ENCODE measurements around the gene SELENOO.

The SELENOO gene

DNA sequence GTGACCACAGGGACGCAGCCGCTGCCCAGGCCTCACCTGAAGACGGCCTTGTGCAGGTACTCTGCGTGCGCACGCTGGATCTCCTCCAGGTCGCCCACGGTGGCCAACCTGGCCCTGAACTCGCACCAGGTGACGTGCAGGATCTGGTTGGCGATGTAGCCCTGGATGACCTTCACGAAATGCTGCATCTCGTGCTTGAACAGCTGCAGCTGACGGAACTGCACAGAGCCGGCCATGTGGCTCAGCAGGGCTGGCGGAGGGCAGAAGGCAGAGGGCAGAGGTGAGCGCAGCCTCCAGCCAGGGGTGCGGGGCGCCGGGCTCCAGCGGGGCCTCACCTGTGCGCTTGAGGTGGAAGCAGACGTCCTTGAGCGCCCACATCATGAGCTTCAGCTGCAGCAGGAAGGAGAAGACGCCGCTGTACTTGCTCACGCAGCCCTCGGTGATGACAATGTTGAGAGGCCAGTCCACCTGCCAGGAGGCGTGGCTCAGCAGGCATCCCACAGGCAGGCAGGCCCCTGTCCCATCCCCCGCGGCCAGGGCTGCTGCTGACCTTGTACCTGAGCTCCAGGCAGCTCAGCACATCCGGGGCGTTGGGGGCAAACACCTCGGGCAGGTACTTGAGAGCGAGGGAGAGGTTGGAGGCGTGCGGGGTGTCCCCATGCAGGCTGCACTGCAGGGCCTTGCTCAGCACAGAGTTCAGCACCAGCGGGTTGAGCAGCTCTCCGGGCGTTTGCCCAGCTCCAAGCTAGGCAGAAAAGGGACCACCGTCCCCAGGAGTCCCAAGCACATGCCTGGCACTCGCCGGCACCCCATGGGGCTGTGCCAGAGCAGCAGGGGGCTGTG lies 17.6 kb downstream of the SELENOO start:
- no peak for DNase-seq

DNA sequence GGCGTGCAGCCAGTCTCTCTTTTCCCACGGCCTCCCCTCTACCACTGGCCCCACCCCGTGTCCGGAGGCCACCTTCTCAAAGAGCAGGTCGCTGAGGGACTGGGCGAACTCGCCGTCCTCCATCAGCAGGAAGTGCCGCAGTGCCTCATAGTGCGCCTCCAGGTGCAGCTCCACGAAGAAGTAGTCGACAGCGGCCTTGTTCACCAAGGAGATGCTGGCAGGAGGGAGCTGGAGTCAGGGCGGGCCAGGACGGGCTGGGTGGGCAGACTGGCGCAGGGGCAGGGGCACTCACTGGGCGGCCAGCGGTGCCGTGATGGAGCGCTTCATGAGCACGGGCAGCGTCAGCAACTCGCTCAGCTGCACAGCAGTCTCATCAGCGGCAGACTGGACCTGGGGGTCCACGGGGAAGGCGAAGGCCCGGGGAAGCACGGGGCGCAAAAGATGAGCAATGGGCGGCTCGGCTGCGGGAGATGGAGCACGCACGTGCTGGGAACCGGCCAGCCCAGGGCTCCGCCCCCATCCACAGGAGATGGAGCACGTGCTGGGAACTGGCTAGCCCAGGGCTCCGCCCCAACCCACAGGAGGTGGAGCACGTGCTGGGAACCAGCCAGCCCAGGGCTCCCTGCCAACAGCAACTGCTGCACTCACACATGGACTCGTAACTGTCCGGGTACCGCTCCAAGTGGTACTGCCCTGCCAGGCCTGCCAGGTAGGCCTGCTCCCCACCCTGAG lies 18.4 kb downstream of the SELENOO start:
- DNase-seq: no peak

DNA sequence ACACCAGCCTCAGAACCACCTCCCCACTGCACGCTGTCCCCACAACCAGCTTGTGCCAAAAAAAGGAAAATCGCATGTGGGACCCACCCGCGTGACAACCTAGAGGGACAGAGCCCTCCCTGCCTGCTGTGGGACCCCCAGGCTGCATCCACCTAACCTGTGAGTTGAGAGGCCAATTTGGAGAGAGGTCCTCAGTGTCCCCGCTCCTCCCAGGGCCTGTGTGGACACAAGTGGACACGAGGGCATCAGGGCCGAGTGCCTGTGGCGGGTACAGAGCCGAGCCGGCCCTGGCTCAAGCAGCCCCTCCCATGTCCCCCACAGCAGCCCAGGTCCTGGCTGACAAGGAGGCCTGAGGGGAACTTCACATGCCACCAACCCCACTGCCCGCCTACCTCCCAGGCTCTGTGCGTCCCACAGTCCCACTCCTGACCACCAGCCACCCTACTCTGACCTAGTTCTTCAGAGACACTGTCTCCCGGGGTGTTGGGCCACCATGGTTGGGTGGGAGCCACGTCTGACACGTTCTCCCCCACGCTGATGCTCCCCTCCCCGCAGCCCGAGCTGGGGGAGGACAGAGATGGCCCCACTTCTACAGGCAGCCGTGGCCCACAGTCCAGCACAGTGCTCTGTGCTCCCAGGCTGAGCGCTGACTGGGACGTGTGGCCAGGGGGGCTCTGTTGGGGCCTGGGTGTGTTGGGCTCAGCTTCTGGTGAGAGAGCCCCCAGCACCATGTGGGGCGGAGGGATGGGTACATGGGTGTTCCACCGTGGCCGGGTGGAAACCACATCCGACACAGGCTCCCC lies 19.2 kb downstream of the SELENOO start:
- no peak for DNase-seq

DNA sequence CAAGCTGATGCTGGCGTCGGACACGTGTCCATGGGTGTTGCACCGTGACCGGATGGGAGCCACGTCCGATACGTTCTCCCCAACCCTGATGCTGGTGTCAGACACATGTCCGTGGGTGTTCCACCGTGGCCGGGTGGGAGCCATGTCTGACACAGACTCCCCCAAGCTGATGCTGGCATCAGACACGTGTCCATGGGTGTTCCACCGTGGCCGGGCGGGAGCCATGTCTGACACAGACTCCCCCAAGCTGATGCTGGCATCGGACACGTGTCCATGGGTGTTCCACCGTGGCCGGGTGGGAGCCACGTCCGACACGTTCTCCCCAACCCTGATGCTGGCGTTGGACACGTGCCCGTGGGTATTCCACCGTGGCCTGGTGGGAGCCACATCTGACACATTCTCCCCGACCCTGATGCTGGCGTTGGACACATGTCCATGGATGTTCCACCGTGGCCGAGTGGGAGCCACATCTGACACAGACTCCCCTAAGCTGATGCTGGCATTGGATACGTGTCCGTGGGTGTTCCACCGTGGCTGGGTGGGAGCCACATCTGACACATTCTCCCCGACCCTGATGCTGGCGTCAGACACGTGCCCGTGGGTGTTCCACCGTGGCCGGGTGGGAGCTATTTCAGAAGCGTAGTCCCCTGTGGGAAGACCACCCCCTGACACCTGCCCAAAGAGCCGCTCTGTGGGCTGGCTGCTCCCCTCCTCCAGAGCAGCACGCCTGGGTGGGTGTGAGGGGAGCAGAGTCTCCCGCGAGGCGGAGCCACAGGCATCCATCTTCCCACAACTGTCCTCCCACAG lies 20.0 kb downstream of the SELENOO start:
- DNase-seq: no peak

DNA sequence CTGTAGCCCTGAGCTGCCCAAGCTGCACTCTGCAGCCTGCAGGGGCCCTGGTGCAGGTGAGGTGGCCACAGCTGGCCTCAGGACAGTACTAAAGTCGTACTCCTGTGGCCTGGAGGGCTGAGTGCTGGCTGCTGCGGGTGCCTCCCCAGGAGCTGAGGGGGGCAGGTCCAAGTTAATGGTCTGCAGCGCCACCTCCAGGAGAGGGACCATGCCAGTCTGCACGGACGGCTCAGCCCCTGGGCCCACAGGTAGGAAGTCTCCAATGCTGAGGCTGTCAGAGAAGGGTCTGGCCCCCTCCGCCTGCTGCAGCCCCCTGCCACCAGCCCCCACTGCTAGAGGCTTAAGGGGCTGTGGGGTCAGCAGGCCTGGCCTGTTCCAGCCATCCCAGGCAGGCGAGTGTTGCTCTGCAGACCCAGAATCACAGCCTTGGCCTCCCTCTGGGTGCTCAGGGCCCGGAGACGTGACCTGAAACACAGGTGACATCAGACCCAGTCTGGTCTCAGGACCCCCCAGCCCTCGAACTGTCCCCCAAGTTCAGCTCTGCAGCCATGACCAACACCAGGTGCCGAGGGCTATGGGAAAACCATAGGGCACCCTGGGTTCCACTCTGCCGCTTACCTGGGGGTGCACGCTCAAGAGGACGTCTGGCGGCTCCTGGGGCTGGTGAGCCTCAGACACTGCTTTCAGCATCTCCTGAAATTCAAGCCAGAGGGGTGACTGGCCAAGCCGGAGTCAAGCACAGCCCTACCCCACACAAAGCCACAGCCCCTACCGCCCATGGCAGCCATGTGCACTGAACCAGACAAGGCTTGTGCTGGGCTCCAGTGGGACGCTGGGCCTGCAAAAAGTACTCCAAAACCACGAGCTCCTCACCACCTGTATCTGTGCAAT lies 20.8 kb downstream of the SELENOO start:
- DNase-seq: no peak

DNA sequence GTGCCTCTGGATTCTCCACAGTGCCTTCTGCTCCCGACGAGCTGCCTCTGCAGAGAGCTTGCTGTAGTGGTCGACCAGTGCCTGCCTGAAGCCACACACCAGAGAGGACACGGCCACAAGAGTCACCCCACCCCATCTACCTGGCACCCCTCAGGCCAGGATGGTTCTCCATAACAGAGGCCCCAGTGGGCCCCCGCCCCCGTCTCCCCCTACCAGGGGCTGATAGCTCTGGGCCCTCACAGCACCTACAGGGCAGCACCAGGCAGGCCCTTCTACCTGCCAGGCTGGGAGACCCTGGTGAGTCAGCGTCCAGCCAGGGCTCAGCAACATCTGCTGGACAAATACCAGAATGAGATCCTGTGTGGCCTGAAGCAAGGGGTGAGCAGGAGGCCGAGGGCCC lies 21.7 kb downstream of the SELENOO start:
- no peak for DNase-seq

DNA sequence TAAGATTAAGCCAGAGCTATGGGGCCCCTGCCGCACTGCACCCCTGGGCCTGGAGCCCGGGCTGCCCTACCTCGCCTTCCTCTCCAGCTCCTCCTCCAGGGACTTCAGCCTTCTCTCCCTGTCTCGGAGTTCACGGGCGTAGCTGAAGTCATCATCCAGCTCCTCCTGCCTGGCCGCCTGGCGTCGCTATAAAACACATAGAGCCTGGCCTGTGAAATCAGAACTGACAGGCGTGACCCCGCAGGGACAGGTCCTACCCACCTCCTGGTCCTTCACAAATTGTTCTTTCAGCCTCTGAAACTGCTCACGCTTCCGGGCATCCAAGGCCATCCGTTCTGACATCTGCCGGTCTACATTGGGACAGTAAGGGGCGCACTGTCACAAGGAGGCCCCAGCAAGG lies 23.3 kb downstream of the SELENOO start:
- no peak for DNase-seq

DNA sequence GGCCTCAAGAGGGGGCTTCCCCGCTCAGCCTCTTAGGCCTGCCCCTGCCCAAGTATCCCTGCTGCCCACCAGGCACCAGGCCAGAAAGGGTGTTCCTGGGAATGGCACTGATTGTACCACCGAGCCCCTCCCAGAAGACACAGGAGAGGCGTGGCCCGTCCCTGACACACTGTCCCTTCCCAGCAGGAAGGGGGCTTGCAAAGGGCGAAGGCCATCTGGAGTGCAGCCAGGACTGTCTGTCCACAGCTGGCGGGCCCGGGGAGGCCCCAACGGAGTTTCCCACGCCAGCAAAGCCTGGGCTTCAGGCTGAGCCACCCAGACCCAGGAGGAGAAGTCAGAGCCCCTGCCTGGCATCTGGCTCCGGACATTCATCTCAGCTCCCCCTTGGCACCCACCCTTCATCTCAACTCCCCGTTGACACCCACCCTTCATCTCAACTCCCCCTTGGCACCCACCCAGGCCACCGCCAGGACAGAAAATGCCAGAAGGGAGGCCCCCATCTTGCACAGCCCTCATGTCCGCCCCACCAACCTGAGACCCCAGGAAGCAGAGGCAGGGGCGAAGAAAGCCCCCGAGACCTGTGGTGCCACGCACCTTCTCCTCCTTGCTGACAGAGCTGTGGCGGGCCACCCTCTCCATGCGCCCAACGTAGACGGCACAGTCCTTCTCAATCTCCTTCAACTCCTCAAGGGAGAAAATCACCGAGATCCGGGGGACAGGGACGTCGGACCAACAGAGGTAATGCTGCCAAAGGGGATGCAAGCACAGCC lies 24.6 kb downstream of the SELENOO start:
- DNase-seq: no peak

DNA sequence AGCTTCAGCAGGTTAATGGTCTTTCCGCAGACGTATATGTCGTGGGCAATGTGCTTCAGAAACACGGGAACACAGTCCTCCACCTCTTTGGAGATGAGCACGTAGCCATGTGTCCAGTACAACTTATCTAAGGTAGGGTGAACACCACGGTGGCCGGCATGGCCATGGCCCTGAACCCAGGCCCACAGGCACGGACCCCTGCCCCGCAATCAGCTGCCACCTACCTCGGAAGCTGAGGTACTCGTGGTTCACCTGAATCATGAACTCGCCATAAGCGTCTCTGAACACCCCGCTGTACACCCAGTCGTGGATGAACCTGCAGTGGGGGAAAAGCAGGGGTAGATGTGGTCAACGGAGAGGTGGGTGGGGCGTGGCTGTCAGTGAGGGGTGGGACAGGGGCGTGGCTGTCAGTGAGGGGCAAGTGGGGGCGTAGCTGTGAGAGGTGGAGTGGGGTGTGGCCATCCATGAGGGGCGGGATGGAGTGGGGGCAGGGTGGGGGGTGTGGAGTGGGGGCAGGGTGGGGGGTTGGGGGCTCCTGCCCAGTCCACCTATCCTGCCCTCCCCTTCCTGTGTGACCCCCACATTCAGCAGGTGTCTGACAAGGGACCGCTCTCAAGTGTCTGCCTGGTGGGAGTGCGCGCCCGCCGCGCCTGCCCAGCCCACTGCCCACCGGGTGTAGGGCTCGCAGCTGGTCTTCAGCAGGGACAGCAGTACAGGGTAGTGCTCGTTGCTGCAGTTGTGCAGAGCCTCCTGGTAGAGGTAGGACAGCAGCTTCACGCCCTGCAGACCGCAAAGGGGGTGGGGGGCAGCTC lies 25.5 kb downstream of the SELENOO start:
- DNase-seq: no peak

DNA sequence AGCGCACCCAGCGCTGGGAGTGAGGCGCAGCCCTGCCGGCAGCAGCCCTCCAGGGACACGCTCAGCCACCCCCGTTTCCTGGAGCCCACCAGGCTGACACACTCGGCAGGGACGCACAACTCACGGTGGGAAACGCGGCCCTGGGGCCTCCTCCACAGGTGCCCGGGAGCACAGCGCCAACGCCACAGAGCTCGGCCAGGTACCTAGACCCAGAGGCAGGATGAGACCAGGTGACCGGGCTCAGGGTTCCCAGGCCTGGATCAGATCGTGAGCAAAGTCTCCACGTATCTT lies 26.0 kb downstream of the SELENOO start:
- no peak for DNase-seq

DNA sequence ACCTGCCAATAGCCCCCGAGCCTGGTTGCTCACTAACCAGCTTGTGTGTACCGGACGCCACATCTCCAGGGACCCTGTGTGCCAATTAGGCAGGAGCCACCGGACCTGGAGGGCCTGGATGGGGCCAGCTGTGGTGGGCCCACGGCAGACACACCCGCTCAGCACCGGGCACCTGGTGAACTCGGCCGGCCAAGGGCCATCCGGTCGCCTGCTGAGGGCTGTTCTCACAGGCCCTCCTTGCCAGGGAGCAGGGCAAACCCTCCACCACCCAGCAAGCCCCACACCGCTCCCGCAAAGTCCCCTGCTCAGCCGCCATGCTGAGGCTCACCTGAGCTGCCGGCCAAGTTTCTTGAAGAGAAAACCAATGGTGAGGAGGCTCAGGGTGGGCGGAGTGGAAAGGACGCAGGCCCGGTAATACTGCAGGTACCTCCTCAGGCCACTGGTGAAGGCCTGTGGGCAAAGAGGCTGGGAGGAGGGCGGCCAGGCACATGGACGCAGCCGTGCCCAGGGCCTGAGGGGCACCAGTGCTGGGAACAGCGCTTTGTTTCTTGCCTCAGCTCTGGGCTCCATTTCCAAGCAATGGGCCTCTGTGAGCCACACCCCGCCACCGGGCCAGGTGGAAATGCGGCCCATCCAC lies 26.9 kb downstream of the SELENOO start:
- no peak for DNase-seq

DNA sequence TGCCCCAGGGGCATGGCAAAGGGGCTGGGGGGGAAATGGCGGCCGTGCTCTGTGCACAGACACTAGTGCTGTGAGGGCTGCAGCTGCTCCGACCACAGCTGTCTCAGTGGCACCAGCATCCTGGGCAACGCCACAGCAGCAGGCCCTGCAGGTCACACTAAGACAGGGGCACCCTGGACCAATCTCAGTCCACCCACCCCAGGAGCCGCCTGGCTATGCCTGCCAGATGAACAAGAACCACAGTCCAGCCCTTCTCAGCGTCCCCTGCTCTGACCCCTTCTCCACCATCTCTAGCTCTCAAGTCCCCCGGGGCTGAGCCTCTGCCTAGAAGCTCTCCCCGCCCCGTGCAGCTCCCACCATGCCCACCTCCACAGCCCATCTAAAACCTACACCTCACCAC lies 27.6 kb downstream of the SELENOO start:
- no peak for DNase-seq

DNA sequence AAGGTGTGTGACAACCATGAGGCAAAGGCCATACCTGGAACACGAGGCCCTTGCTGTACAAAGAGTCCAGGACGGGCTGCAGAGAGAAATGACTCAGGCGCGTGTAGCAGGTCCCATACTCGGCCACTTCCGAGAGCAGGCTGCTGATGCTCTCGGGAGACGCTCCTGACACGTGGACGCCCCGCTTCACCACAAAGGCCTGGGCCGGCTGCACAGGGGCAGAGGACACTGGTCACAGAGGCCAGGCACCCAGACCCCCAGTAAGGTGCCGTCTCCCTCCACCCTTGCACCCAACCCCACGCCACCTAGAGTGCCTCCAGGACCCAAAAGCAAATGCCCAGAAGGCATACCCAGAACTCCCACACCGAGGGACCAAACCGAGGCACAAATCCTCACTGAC lies 28.6 kb downstream of the SELENOO start:
- DNase-seq: no peak

DNA sequence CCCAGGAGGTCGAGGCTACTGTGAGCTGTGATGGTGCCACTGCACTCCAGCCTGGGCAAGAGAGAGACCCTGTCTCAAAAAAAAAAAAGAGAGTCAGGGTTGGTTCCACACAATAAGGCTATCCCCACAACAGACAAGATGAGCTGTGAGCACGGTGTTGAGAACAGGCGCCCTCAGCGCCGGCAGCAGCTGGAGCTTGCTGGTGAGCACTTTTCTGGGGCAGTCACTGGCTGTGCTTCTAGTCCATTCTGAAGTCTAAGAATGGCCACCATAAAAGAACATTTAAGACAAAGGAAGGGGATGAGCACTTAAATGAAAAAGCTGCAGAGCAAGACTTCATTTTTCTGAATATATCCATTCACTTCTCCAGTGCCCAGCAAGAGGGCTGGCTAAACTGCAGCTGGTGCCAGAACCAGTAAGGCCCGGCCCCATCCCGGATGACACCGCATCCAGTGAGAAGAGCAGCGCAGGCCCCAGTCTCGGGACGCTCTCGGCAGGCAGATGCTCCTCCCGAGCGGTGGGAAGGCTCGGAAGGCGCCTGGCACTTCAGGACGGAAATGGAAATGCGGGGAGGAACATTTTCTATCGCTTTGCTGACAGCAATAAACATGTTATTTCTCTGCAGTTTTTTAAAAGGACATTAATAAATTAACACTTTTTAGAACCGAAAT lies 31.8 kb downstream of the SELENOO start:
- DNase-seq: no peak

DNA sequence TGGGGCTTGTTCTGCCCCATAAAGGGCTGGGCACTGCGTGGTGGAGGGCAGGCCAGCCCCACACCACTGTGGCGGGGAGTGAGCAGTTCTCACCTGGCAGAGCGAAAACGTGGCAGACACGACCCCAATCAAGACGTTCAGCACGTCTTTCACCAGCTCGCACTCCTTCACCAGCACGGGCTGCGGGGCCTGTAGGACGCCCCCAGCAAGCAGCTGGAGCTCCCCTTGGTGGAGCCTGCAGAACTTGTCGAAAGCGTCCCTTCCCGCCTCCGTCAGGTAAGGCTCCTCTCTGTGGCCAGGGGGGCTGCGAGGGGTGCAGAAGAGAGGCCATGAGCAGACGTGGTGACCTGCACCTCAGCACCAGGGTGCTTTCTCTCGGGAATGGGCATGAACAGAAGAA lies 32.4 kb downstream of the SELENOO start:
- no peak for DNase-seq

DNA sequence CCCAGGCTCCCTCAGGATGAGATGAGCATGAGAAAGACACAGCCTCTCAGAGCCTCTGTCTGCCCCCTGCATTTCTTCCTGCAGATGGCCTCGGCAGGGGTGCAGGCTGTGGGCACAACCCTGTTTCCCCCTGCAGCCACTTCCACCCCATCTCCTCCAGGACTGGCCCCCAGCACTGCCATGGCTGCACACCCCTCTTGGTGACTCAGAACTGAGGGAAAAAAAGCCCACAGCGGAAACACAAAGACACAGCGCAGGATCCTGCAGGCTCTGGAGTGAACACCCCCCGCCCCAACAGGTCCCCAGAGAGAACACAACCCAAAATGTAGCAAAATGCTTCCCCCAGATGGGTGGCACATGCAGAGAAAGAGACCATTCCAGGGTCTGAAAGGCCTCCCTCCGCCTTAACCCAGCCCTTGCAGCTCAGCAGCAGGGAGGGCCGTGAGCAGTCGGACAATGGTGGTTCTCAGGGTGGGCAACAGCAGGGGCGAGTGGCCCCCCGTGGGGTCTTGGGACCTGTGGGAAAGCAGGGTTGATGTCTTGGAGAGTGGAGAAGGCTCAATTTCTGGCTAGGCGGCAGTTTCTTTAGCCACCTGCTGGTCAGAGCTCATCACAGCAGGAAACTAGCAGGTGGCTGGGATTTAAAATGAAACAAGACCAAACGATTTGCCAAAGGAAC lies 36.1 kb downstream of the SELENOO start:
- DNase-seq: no peak

DNA sequence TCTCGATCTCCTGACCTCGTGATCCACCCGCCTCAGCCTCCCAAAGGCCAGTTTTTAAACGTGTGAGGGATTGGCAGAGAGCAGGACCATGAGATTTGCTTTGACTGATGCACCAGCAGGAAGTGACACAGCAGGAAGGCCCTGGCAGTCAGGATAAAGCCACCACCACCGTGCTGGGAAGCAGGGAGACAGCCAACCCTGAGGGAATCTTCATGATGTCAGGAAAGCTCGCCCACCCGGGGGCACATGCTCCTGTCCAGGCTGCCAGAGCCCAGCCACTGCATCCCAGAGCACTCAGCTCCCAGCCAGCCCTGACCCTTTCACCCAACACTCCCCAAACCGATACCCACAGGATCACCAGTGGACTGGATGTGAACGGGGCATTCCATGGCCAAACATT lies 37.9 kb downstream of the SELENOO start:
- no peak for DNase-seq

DNA sequence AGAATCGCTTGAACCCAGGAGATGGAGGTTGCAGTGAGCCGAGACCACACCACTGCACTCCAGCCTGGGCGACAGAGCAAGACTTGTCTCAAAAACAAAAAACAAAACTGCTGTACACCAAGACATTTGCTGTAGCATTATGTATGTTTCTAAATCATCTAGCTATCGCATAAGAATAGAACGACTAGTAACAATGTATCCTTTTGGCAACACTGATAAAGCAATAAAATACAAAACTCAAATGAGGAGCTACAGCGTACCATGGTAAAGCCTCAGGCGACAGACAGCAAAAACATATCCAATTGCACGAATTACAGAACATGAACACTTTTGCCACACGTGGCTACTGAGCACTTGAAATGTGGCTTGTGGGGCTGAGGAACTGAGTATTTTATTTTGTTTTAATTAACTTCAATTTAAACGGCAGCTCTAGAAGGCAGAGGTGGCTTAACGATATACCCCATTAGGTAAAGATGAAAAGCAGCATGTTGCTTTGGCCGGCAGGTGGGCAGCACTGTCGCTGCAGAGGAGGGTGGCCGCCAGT lies 41.7 kb downstream of the SELENOO start:
- no peak for DNase-seq

All from 8988T (cell line).